K562 (cell line): ENCODE data around the gene SOAT2. TPM values are rescaled to one million over a fixed set of nuclear protein-coding genes. Genes with fewer than 3 reads are reported as not detected.

Source experiments
- CSDE1 ChIP-seq, 2 experiments: fragments of 450-650 bp; IDR thresholded peaks; 2 replicates each; pipeline ENCODE4 v1.6.1; 2016; ENCODE audit warnings: mild to moderate bottlenecking in 1 of 2
- HDAC2 ChIP-seq: fragments of 450-650 bp; IDR thresholded peaks from 2 replicates; pipeline ENCODE4 v1.6.1; 2016; ENCODE audit warnings: mild to moderate bottlenecking
- KDM4B ChIP-seq, 2 experiments: fragments of 450-650 bp in 1 of 2; sonication (generic) in 1 of 2; IDR thresholded peaks; 2 replicates each; pipeline ENCODE4 v1.6.1; 2016 to 2017; ENCODE audit warnings: borderline replicate concordance in 2 of 2, antibody characterized with exemption in 1 of 2, low read depth in 1 of 2, mild to moderate bottlenecking in 1 of 2
- SMAD1 ChIP-seq: fragments of 150-350 bp; IDR thresholded peaks from 2 replicates; pipeline ENCODE4 v1.6.1; 2014; ENCODE audit warnings: low read length, low read depth; ENCODE audit not compliant: partially characterized antibody
- SP2 ChIP-seq: IDR thresholded peaks from 2 replicates; pipeline ENCODE4 v1.6.1; 2011; ENCODE audit warnings: mild to moderate bottlenecking, low read depth, low read length, moderate library complexity; ENCODE audit not compliant: poor library complexity, severe bottlenecking; ENCODE audit errors: extremely low read depth
- STAG1 ChIP-seq: sonication (generic); formaldehyde crosslinking; IDR thresholded peaks from 2 replicates; pipeline ENCODE4 v1.5.0; 2020; ENCODE audit warnings: missing genetic modification reagents, borderline replicate concordance
- TCF3 ChIP-seq: sonication (generic); formaldehyde crosslinking; IDR thresholded peaks from 2 replicates; pipeline ENCODE4 v1.4.0; 2020; ENCODE audit warnings: mild to moderate bottlenecking, missing genetic modification reagents
- TOE1 ChIP-seq, 2 experiments: fragments of 450-650 bp in 1 of 2; sonication (generic) in 1 of 2; formaldehyde crosslinking in 1 of 2; IDR thresholded peaks; 2 replicates each; pipeline versions ENCODE4 v1.7.1 to v1.8.0; 2016 to 2022; ENCODE audit warnings: borderline replicate concordance in 2 of 2, mild to moderate bottlenecking in 2 of 2, antibody characterized with exemption in 1 of 2, inconsistent platforms in 1 of 2, low read depth in 1 of 2, missing genetic modification reagents in 1 of 2, moderate library complexity in 1 of 2
- YBX1 ChIP-seq: fragments of 450-650 bp; IDR thresholded peaks from 2 replicates; pipeline ENCODE4 v1.7.1; 2016; ENCODE audit warnings: mild to moderate bottlenecking
- ZBTB40 ChIP-seq, 2 experiments: fragments of 450-650 bp in 1 of 2; sonication (generic) in 1 of 2; formaldehyde crosslinking in 1 of 2; IDR thresholded peaks; 2 replicates each; pipeline versions ENCODE4 v1.7.1 to v1.9.0; 2016 to 2022; ENCODE audit warnings: inconsistent platforms in 1 of 2, mild to moderate bottlenecking in 1 of 2, missing genetic modification reagents in 1 of 2
- ZNF507 ChIP-seq: conservative IDR thresholded peaks from 2 replicates; pipeline ENCODE4 v1.6.1; 2017; ENCODE audit warnings: missing genetic modification characterization, missing compliant biosample characterization
- ZNF592 ChIP-seq: fragments of 450-650 bp; IDR thresholded peaks from 2 replicates; pipeline ENCODE4 v1.6.1; 2017; ENCODE audit warnings: antibody characterized with exemption, mild to moderate bottlenecking
- polyA plus RNA-seq, 8 experiments: library from polyadenylated mRNA; depleted of rRNA in 4 of 8; stranded (reverse) in 5 of 8; unstranded in 3 of 8; fragments of >200 nt; fragmentation: Nextera tagmentation in 2 of 8; fragmentation: Illumina TruSeq in 1 of 8; extraction: Ambion mirVana in 2 of 8; extraction: Trizol in 1 of 8; gene quantifications; 2 replicates each; pipeline versions ENCODE4 v1.2.1 to v1.2.3, GENCODE V29; 2011 to 2014; ENCODE audit warnings: inconsistent platforms in 1 of 8, missing spikeins in 1 of 8
- total RNA-seq, 7 experiments: library from RNA; depleted of rRNA in 6 of 7; stranded (reverse); fragments of >200 nt in 6 of 7; fragmentation: Illumina TruSeq in 2 of 7; extraction: Trizol in 2 of 7; gene quantifications; 2 replicates each; pipeline versions ENCODE4 v1.2.1 to v1.2.3, GENCODE V29; 2011 to 2021; ENCODE audit warnings: low replicate concordance in 1 of 7

The SOAT2 gene
- total and polyA plus RNA-seq, 9 of the 15 experiments (the other 6 are each of a cell fraction or from before 2014, with no cell fraction given) = 0.04 TPM; not detected in 8

- TF ChIP-seq HDAC2 = peak; percentile 72; the same call in 1 of the 2 replicates
- TF ChIP-seq ZNF507 (tag) = no peak
- TF ChIP-seq CSDE1 (IDR thresholded peaks at IDR 0.05) = no peak
- peak; percentile 76 for TF ChIP-seq ZNF592
- TF ChIP-seq SP2 = peak; percentile 31
- peak; percentile 41 for TF ChIP-seq SMAD1
- peak; percentile 21; the same call in 1 of the 2 replicates for TF ChIP-seq TCF3
- TF ChIP-seq KDM4B (IDR thresholded peaks at IDR 0.05; ENCODE audit: borderline replicate concordance in 2 of 2, low read depth in 1 of 2) = no peak
- TF ChIP-seq ZBTB40 (IDR thresholded peaks at IDR 0.05) = 0 out of 2 replicates have a peak, but pooled peaks have one; percentile 36
- no peak for TF ChIP-seq ZBTB40 (CRISPR knock-in tag; IDR thresholded peaks at IDR 0.05)
- TF ChIP-seq STAG1 (CRISPR knock-in tag) = peak; percentile 59; the same call in 1 of the 2 replicates
- TF ChIP-seq YBX1 = no peak
- TF ChIP-seq TOE1 (IDR thresholded peaks at IDR 0.05; ENCODE audit: borderline replicate concordance) = peak; percentile 71; the same call in 1 of the 2 replicates
- no peak for TF ChIP-seq TOE1 (CRISPR knock-in tag; IDR thresholded peaks at IDR 0.05; ENCODE audit: borderline replicate concordance, low read depth)
Observed at GRCh38 chr12:53159195-53159839, 56.0 kb downstream of the SOAT2 start (continued).
